ENCODE data around the gene AGMO.

Gene AGMO

DNA sequence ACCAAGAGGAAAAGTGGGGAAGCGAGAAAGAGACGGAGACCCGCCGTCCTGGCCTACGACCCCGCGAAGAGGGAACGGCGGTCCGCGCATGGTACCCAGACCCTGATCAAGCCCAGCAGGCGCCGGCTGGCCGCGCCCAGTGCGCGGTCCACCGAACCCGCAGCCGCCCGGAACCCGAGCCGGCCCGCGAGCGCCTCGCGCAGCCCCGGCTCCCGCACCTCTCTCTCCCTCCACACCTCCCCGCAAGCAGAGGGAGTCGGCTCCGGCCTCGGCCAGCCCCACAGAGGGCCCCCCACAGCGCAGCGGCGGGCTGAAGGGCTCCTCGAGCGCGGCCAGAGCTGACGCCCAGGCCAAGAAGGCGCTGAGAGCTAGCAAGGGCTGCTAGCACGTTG lies 164.7 kb downstream of the AGMO start:
- no peak for DNase-seq (ENCODE audit: low read depth)

DNA sequence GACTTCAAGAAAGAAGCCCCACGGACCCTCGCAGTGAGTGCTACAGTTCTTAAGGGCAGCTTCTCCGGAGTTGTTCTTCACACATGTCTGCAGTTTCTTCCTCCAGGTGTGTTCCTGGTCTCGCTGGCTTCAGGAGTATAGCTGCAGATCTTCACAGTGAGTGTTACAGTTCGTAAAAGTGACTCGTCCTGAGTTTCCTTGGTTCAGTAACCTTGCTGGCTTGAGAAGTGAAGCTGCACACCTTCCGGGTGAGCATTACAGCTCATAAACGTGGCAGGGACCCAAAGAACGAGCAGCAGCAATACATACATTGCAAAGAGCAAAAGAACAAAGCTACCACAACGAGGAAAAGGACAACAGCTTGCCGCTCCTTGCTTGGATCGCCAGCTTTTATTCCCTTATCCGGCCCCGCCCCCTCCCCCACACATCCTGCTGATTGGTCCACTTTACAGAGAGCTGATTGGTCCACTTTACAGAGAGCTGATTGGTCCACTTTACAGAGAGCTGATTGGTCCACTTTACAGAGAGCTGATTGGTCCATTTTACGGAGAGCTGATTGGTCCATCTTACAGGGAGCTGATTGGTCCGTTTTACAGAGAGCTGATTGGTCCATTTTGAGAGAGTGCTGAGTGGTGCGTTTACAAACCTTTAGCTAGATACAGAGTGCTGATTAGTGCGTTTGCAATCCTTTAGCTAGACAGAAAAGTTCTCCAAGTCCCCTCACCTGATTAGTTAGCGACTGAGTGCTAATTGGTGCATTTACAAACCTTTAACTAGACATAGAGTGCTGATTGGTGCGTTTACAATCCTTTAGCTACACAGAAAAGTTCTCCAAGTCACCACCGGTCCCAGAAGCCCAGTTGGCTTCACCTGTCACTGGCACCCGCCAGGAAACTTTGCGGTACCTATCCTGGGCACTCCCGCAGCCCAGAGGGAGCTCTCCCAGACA lies 165.3 kb downstream of the AGMO start:
- no peak for DNase-seq (ENCODE audit: low read depth)

DNA sequence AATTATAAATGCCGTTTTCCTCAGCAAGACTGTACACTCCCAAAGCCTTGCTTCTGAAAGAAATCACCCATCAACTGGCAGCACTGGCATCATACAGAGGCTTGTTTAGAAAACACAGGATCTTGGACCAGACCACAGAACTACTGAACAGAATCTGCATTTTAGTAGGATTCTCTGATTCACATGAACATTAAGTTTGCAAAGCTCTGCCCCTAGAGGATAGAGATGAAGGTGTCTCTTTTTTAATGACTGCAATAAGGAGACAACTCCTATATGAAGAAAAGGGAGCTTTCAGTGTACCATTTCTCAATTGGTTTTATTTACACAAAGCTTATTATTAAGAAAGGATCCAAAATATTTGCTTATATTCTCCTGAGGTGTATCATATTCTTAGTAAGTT lies 172.7 kb downstream of the AGMO start:
- no peak for DNase-seq (ENCODE audit: low read depth)

DNA sequence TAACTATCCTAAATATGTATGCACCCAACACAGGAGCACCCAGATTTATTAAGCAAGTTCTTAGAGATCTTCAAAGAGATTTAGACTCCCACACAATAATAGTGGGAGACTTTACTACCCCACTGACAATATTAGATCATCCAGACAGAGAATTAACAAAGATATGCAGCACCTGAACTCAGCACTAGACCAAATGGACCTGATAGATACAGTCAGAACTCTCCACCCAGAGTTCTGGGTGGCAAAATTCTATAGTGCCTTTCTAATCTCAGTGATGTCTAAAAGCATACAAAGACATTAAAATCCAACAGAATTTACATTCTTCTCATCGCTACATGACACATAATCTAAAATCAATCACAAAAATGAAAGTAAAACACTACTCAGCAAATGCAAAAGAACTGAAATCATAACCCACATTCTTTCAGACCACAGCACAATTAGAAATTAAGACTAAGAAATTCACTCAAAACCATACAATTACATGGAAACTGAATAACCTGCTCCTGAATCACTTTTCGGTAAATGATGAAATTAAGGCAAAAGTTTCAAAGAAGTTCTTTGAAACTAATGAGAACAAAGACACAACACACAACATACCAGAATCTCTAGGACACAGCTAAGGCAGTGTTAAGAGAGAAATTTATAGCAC lies 183.2 kb downstream of the AGMO start:
- no peak for DNase-seq (ENCODE audit: low read depth)

DNA sequence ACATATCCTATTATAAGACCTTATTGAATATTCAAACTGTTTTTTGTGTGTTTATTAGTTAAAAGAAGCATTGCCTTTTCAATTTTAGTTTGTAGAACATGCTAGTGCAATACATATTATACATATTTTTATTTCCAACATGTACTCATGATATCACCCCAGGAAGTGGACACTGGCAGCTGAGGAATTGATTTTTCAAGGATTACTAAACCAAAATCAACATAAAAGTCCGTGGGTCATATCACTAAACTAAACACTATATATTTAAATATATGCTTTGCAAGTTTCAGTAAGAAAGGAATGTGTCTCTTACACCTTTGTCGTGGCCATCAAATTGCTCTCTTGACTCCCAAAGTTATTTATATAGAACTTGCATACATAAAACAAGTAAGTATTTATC lies 185.2 kb downstream of the AGMO start:
- no peak for DNase-seq (ENCODE audit: low read depth)

DNA sequence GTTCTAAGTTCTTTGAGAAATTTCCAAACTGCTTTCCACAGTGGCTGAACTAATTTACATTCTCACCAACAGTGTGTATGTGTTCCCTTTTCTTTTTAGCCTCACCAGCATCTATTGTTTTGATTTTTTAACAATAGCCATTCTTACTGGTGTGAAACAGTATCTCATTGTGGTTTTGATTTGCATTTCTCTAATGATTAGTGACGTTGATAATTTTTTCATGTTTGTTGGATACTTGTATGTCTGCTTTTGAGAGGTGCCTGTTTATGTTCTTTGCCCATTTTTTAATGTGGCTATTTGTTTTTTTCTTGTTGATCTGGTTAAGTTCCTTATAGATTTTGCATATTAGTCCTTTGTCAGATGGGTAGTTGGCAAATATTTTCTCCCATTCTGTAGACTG lies 191.4 kb downstream of the AGMO start:
- no peak for DNase-seq (ENCODE audit: low read depth)

DNA sequence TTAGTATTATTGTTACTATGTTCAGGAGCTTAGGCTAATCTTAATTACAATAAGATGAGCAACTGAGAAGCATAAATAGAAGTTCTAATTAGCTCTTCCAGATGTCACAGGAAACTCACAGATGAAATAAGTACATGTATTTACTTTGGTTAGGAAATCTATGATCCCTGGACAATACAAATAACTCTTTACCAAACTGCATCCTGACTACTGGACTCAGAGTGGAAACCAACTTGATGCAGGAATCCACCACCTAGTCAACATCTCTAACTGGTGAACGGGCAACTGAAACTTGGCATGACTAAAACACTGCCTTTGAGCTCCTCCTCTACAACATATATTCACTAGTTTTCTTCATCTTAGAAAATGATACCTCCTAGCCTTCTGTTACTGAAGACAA lies 193.2 kb downstream of the AGMO start:
- DNase-seq (ENCODE audit: low read depth), result no peak

DNA sequence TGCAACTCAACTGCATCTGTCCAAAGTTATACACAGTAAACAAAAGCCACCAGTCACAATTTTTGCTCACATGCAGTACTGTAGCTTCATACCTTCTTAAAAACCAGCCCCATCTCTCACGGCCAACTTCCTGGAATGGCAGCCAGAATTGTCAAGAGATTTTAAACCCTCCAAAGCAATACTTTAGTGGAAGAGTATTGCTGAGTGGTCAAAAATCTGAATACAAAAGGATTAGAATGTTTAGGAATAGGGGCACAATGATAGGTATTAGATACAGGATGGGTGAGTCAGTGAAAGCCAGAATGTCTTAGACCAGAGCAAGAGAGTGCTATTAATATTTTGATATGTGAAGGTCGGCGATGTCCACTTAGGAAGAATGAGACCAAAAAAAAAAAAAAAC lies 193.9 kb downstream of the AGMO start:
- no peak for DNase-seq (ENCODE audit: low read depth)

DNA sequence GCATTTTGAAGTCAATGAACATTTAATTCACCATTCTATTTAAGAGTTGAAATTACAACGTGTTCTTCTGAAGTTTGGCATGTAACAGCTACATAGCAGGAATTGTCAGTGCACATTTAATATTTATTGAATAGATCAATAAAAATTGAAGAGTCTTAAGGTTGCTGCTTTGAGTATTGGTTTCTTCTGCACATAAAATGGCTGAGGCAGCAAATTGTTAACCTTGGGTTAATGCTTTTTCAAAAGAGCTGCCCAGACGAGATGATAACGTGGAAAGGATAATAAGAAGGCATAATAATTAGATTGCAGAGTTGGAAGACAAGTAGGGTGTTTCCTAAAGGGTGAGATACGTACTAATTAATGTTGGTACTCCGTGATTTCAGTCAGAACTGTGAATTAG lies 203.7 kb downstream of the AGMO start:
- no peak for DNase-seq (ENCODE audit: low read depth)

DNA sequence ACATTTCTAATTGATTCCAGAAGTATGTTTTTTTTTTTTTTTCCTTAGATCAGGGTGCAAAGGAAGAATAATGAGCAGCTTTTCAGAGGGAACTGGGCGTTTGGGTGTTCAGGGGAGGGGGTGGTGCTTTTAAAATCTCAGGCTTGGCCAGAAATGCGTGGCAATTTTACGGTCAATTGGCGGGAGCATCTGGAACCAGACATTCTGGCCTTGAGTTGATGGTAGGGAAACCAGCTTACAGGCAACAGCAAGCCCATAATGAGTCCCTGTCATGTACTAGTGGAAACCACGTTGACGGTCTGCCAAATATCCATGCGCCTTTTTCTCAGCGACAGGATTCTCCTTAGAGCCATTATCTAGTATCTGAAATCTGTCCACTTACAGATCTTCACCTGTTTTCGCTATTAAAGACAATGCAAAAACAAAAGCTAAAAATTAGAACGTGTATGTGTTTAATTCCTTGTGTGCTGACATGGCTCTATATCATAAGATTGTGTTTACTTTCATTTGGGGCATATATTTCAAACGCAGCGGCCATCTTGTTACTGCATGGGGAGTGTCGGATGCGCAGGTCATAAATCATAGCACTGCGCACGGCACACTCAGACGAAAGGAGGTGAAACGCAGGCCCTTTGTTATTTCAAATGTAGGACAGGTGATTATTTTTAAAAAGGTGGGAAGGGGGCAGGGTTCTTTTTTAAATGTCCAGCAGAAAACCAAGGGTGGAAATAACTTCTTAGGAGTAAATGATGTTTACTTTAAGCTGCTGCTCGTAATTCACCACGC lies 209.2 kb downstream of the AGMO start:
- no peak for DNase-seq (ENCODE audit: low read depth)

DNA sequence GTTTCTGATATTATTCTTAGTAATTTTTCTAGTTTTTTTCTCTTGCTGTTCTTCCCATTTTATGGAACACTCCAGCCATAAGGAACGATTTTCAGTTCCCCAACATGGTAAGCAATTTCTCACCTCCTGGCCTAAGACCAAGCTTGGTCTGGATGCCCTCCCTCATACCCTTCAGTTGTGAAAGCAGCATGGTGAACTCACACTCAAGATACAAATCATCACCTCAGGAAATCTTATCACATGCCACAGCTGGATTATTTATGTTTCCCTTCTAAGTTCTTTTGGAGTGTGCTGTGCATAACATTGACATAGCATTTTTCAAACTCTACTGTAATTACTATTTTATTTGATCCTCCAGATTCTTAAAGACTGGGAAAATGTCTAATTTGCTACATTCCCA lies 216.6 kb downstream of the AGMO start:
- no peak for DNase-seq (ENCODE audit: low read depth)

DNA sequence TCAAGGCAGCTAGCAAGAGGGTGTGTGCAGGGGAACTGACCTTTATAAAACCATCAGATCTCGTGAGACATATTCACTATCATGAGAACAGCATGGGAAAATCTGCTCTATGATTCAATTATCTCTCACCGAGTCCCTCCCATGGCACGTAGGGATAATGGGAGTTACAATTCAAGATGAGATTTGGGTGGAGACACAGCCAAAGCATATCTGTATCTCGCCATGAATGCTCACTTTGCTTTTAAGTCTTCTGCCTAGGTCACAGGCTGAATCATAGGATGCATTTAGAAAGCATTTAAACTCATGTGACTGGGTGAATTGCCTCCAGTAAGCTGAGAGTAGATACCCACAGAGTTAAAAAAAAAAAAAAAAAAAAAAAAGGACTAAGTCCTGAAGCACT lies 220.0 kb downstream of the AGMO start:
- DNase-seq (ENCODE audit: low read depth), result no peak

DNA sequence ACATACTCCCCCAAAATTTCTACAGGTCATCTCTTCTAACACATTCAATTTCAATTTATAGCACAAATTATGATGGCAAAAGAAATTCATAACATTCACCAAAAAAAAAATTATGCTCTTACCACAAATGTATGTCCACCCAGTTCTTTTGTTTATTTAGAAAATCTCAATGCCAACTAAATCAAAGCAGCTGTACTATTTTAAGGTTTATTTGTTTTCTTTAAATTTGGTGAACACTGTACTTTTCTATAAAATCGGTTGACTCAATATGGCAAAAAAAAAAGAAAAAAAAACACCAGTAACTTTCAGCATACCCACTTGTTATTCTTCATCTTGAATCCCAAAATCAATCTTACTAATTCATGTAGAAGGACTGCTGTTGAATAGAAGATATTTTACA lies 225.7 kb downstream of the AGMO start:
- no peak for DNase-seq (ENCODE audit: low read depth)

DNA sequence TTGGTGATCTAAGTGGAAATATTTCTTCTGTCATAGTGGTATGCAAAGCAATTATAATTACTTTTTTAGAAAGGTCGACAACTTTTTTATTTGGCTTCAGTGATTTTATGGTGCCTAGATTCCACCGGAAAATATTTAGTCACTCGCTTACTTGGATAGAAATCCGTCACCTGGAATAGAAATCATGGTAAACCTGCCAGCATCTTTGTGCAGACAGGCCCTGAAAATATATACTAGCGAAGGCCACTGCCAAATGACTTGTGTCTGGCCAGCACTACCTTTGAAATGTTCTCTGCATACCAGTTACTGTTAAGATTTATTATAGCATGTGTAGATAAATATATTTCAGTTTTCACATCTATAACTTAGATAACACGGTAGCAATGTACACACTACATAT lies 226.4 kb downstream of the AGMO start:
- no peak for DNase-seq (ENCODE audit: low read depth)

DNA sequence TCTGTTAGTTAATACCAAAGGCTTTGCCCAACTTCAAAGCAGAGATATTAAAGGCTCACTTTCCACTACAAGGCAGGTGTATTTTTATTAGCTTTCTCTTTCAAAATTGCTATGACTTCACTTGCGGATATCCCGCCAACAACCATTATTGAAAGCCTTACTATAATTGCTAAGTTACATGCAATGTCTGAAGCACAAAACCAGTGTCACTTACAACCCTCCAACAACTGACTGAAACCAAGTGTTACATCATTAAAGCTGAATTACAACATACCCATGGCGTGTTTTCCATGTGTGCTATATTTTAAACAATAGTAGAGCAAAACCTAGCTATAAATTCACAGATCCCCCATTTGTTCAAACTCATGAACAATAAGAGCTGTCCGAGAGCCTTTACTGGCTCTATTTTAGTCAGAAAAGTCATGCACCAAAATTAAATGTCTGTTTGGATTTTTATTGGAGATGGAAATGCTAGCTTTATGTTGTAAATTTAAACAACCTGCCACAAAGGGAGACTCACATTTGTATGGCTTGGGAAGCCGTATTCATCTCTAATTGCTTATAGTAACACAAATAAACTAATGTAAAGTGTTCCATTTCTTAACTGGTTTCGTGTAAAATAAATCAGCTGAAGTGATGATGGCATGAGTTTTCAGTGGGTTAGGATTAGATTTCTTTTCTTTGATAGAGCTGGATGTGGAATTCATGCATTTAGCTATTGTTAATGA lies 227.1 kb downstream of the AGMO start:
- DNase-seq (ENCODE audit: low read depth), result no peak

DNA sequence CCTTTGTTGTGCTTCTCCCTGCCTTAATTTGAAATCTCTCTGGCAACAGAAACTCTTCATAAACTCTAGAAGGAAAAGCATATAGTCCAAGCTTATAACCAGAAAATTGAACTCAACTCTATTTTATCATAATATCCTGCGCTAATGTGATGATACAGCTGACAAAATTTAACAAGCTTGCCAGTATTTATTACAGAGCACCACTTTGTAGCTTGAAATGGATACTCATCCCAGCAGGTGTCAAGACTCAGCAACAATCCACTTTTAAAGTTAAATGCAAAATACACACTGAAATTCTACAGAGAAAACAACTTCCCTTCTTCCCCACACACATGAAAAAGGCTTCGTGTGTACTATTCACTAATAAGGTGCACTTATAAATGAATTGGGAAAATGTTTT lies 228.9 kb downstream of the AGMO start:
- no peak for DNase-seq (ENCODE audit: low read depth)

DNA sequence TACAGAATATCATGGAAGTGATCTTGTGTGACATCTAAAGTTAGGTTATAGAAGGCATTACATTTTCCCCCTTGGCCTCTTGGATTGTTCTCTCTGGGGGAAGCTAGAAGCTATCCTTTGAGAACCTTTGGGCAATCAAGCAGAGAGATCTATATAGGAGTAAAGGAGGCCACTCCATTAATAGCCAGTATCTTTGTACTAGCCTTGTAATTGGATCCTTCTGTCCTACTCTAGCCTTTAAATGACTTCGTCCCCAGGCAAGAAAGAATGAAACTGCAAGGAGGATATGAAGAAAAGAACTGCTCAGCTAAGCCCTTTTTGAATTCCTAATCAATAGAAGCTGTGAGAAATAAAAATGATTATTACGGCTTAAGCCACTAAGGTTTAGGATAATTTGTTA lies 230.9 kb downstream of the AGMO start:
- DNase-seq (ENCODE audit: low read depth), result no peak

DNA sequence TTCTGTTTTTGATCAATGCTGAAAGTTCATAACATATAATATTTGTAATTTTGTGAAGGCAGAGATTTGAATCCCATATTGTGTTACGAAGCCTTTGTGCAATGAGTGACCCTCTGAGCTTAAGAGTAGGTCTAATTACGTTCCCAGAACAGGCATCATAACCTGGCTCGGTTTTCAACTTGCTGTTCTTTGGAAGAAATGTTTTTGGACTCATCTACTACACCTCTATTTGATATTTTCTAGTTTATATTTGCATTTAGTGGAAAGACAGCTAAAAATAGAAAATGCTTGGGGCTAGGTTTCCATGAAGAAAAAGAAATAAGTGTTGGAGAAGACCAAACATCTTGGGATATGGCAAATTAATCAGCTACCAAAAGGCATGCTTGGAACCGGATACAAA lies 234.8 kb downstream of the AGMO start:
- DNase-seq (ENCODE audit: low read depth), result no peak

DNA sequence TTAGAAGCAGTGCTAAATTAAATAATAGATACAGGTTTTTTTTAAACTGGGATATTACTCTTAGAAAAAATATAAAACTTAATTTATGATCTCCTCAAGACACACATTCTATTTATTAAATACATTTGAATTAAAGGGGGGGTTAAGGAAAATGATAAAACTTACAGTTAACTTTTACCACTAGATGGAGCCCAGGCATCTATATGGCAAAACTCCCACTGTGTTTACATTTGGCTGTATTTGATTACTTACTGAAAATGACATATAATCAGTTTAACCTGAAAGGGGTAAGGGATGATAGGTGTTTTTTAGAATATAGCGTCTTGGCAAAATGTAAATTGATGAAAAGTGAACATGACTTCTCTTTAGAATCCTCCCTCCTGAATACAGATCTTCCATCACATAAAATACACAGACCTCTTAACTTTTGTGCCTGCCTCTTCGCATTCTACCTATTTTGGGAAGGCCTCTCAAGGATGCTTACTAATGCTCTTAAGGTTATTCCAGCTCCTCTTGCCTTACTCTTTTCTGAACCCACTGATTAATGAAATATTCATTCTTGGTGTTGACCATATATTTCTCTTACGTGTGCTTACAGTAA lies 235.7 kb downstream of the AGMO start:
- DNase-seq (ENCODE audit: low read depth), result no peak

DNA sequence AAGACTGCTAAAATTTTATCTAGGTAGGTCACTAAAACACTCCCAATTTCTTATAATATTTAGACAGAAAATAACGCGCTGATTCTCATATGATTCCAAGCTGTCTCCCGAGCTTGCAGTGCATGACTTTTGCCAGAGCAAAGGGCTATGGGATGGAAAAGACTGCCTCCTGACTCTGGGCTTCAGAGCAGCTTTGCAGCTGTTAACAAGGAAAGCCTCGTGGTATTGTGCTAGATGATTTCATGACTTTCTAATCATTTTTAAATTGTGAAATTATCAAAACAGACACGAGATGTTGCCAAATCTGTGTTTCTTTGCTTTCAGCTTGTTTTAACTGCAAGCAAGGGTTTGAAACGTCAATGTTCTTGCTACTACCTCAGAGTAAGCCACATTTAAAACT lies 238.3 kb downstream of the AGMO start:
- DNase-seq (ENCODE audit: low read depth), result no peak

DNA sequence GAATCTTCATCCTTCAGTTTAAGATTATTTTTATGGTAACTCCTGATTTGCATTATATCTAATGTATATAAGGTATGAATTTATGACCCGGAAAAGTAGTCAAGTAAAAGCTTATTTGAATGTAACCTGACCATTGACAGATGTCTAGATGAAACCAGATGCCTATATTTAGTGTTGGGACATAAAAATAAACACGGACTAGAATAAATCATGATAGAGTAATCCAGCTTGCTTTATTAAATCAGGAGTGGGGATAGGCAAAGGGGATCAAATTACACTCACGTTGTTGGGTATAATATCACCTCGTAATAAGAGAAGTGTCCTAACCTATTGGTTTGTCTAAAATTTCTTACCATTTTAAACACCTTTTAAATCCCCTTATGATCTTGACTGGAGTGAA lies 244.6 kb downstream of the AGMO start:
- DNase-seq (ENCODE audit: low read depth), result no peak

DNA sequence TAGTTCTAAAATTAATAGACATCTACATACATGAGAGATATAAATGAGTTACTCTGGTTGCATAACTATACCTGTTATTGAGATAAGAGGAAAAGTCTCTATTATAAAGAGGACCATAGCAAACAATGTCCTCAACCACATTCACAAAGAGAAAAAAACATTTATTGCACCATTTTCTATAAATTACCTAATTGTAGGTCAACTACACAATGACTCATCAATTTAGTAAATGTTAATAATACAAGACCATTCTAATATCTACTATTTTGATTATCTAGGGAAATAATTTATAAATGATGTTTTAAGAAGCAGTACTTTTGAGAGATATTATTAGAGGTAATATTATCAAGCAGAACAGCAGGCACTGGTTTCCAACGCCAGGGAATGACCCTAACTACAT lies 246.1 kb downstream of the AGMO start:
- DNase-seq (ENCODE audit: low read depth), result no peak

Data from stimulated activated CD8-positive, alpha-beta memory T cell treated with anti-CD3 and anti-CD28 coated beads, Interleukin-12 subunit alpha, Interleukin-12 subunit beta, amount 100 ng/mL, for 1 hour (primary cell).